ENCODE results near the gene PEMT. TPM values are rescaled to one million over a fixed set of nuclear protein-coding genes. Genes with fewer than 3 reads are reported as not detected.

Gene PEMT
- total and polyA plus RNA-seq, 3 experiments from 2014 or later: 31.9 to 42.1 (median 34.6) TPM

DNA sequence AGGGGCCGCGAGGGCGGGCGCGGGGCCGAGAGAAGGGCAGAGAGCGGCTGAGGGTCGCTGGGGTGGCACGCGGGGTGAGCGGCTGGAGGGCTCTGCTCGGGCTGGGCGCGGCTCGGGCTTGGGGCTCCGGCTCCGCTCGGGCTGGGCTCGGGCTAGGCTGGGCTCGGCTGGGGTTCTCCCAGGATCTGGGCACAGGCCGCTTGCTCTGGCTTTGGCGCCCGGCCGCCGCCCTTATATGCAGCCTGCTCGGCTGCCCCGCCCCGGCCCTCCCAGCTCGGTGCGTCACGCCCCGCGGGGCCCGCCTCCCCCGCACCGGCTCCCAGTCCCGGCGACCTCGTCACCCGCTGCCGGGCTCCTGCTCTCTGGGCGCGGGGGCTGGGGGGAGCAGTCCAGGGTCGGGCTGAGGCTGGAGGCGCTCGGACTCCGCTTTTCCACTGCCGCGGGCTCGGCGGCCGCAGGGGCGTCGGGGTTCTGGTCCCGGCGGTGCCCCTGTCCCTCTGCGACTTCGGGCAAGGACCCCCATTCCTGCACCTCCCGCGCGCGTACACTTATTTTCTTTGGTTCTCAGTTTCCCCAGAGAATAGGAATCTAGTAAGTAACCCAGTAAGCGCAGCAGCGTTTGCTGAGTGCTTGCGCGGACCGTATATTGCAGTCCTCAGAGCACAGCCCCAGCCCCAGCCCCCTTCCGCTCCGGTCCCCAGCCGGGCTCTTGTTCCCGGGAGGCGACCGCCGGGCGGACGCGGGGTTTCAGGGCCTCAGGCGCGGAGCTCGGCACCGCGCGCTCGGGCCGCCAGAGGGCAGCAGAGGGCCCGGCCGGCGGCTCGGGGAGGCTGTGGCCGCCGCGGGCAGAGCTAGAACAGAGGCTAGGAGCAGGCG lies 95.1 kb downstream of the PEMT start, which contains the start of gene RASD1:
TSS of gene RASD1 (minus strand) at position 207 of the 876 bp plus-strand sequence. CDS start 214 bp downstream, outside the sequence.
- peak; percentile 70 to 82 (median 77) for DNase-seq
- Histone ChIP-seq H3K4me1 (ENCODE audit: insufficient read depth, low read length) (peaks cover 10% of the 10 kb centered on the region), H3K27ac (ENCODE audit: low read depth, low read length) (no peak within 1 kb of the TSS), H3K9me3 (ENCODE audit: low read length) (no peaks in the 10 kb centered on the region), H3K27me3 (ENCODE audit: insufficient read depth, low read length, poor library complexity, severe bottlenecking) (no peaks in the 10 kb centered on the region), H3K4me3 (ENCODE audit: low read length) (peak within 1 kb of the TSS; percentile 63), H3K36me3 (ENCODE audit: insufficient read depth, low read length) (no peaks in the 10 kb centered on the region)
- CTCF ChIA-PET: interaction anchor here (0.5 to 3.6 kb wide), 40 partner anchors 9 to 1266 kb away, joined by 3 to 71 read pairs (median 4); partner anchors contain the start of gene PEMT
- Mint-ChIP-seq H3K27me3 (peaks cover 5 to 7% of the 10 kb centered on the region in 2 donors), H3K9me3 (no peaks in the 10 kb centered on the region), H3K4me1 (peaks cover 11 to 25% (median 11%) of the 10 kb centered on the region in 3 donors), H3K36me3 (peaks cover 0 to 14% (median 0%) of the 10 kb centered on the region in 3 donors), H3K27ac (peak within 1 kb of the TSS in 4 of 8 donors; percentile 16 to 84 (median 76)), H3K4me3 (peak within 1 kb of the TSS; percentile 76 to 92 (median 85))
- POLR2A ChIA-PET: interaction anchor here (0.6 to 1.1 kb wide), 4 partner anchors 9 to 146 kb away, joined by 3 to 5 read pairs (median 4); no protein-coding TSS in a partner anchor

GRCh38 chr17:17495536-17496188 lies 95.8 kb downstream of the PEMT start:
- CTCF ChIA-PET: interaction anchor here (1.1 to 3.6 kb wide), 19 partner anchors 9 to 537 kb away, joined by 3 to 71 read pairs (median 5); no protein-coding TSS in a partner anchor
- Histone ChIP-seq H3K4me3 (ENCODE audit: low read length) (peak overlapping the region; percentile 60), H3K27me3 (ENCODE audit: insufficient read depth, low read length, poor library complexity, severe bottlenecking) (no peaks in the 10 kb centered on the region), H3K27ac (ENCODE audit: low read depth, low read length) (no peak overlapping the region), H3K9me3 (ENCODE audit: low read length) (no peaks in the 10 kb centered on the region), H3K4me1 (ENCODE audit: insufficient read depth, low read length) (peaks cover 10% of the 10 kb centered on the region), H3K36me3 (ENCODE audit: insufficient read depth, low read length) (no peaks in the 10 kb centered on the region)
- peak overlapping the region; percentile 76 to 92 (median 85) for H3K4me3 Mint-ChIP-seq
- peak overlapping the region in 4 of 8 donors; percentile 16 to 77 (median 74) for H3K27ac Mint-ChIP-seq
- POLR2A ChIA-PET: interaction anchor here (0.6 kb wide), 1 partner anchor 104 kb away, joined by 3 read pairs; no protein-coding TSS in a partner anchor
- H3K27me3 Mint-ChIP-seq: peaks cover 5 to 7% of the 10 kb centered on the region in 2 donors
- peaks cover 11 to 25% (median 11%) of the 10 kb centered on the region in 3 donors for H3K4me1 Mint-ChIP-seq
- no peaks in the 10 kb centered on the region for H3K9me3 Mint-ChIP-seq
- H3K36me3 Mint-ChIP-seq: peaks cover 0 to 22% (median 2%) of the 10 kb centered on the region in 3 donors
- DNase-seq: peak in 2 of 5 donors; percentile 13 to 51

DNA sequence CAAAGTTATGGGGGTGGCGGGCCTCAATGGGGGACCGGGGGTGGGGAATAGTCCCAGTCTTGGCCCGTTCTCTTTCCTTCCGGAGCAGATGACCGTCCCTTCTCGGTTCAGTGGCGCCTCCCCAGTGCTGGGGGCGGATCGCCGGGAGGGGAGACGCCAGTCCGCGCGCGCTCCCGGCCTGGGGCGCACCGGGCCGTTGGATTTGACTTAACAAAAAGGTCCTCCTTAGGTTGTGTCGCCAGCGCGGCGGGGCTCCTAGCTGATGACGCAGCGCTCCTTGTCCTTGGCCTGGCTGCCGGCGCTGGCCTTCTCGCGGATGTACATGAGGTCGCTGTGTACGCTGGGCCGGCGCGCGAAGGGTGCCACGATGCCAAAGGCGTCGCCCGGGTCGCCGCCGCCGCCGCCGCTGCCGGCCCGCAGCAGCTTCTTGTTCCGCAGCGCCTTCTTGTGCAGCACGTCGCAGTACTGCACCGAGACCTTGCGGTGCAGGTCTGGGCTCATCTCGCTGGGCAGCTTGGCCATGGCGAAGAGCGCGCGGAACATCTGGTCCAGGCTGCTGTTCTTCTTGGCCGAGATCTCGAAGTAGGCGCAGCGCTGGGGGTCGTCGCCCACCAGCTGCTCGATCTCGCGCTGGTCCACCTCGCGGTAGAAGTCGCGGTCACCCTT lies 96.5 kb downstream of the PEMT start:
- H3K27me3 Mint-ChIP-seq: peaks cover 5 to 7% of the 10 kb centered on the region in 2 donors
- ChIA-PET POLR2A (no interaction called here), CTCF (interaction anchor here (1.1 to 3.6 kb wide), 7 partner anchors 13 to 146 kb away, joined by 4 to 71 read pairs (median 4); no protein-coding TSS in a partner anchor)
- no peak overlapping the region for H3K27ac ChIP-seq (ENCODE audit: low read depth, low read length)
- no peaks in the 10 kb centered on the region for H3K9me3 Mint-ChIP-seq
- H3K4me3 Mint-ChIP-seq: peak overlapping the region; percentile 76 to 92 (median 85)
- no peaks in the 10 kb centered on the region for H3K9me3 ChIP-seq (ENCODE audit: low read length)
- peak overlapping the region in 3 of 8 donors; percentile 16 to 77 (median 75) for H3K27ac Mint-ChIP-seq
- peak in 2 of 5 donors; percentile 12 to 46 for DNase-seq
- H3K36me3 ChIP-seq (ENCODE audit: insufficient read depth, low read length): no peaks in the 10 kb centered on the region
- peaks cover 11 to 25% (median 11%) of the 10 kb centered on the region in 3 donors for H3K4me1 Mint-ChIP-seq
- H3K4me1 ChIP-seq (ENCODE audit: insufficient read depth, low read length): peaks cover 10% of the 10 kb centered on the region
- H3K27me3 ChIP-seq (ENCODE audit: insufficient read depth, low read length, poor library complexity, severe bottlenecking): no peaks in the 10 kb centered on the region
- H3K4me3 ChIP-seq (ENCODE audit: low read length): peak overlapping the region; percentile 60
- peaks cover 0 to 25% (median 2%) of the 10 kb centered on the region in 3 donors for H3K36me3 Mint-ChIP-seq

GRCh38 chr17:17494499-17494869 lies 97.0 kb downstream of the PEMT start:
- H3K9me3 Mint-ChIP-seq: no peaks in the 10 kb centered on the region
- no peak overlapping the region for H3K4me3 ChIP-seq (ENCODE audit: low read length)
- peaks cover 10% of the 10 kb centered on the region for H3K4me1 ChIP-seq (ENCODE audit: insufficient read depth, low read length)
- peaks cover 5 to 7% of the 10 kb centered on the region in 2 donors for H3K27me3 Mint-ChIP-seq
- ChIA-PET CTCF (interaction anchor here (3.6 kb wide), 1 partner anchor 146 kb away, joined by 71 read pairs; no protein-coding TSS in a partner anchor), POLR2A (no interaction called here)
- DNase-seq: no peak
- peaks cover 0 to 28% (median 4%) of the 10 kb centered on the region in 3 donors for H3K36me3 Mint-ChIP-seq
- H3K27me3 ChIP-seq (ENCODE audit: insufficient read depth, low read length, poor library complexity, severe bottlenecking): no peaks in the 10 kb centered on the region
- peaks cover 11 to 25% (median 11%) of the 10 kb centered on the region in 3 donors for H3K4me1 Mint-ChIP-seq
- H3K27ac ChIP-seq (ENCODE audit: low read depth, low read length): no peak overlapping the region
- H3K9me3 ChIP-seq (ENCODE audit: low read length): no peaks in the 10 kb centered on the region
- peak overlapping the region in 1 of 8 donors; percentile 24 for H3K27ac Mint-ChIP-seq
- H3K36me3 ChIP-seq (ENCODE audit: insufficient read depth, low read length): no peaks in the 10 kb centered on the region
- peak overlapping the region in 5 of 7 donors; percentile 32 to 56 (median 44) for H3K4me3 Mint-ChIP-seq

DNA sequence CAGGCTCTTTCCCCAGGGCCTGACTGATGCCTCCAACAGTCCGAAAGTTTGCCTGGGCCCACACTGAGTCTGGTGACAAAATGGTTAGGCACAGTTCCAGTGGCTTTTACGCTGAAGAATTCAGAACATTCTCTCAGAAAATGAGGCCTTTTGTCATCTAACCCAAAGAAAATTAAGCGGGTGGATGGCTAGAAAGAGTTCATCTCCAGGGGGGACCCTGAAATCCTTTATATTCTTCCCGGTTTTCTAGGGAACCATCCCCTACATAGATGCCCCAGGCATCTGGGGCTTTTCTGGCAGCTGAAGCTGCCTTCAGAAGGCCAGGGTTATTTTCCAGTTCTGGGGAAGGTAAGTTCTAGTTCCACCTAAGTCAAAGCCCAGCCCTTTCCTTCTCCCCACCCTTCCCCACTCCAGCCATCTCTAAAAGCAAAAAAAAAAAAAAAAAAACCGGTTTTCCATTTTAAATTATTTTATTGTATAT lies 97.5 kb downstream of the PEMT start:
- no peaks in the 10 kb centered on the region for H3K9me3 Mint-ChIP-seq
- Histone ChIP-seq H3K36me3 (ENCODE audit: insufficient read depth, low read length) (no peaks in the 10 kb centered on the region), H3K4me1 (ENCODE audit: insufficient read depth, low read length) (peaks cover 10% of the 10 kb centered on the region), H3K27me3 (ENCODE audit: insufficient read depth, low read length, poor library complexity, severe bottlenecking) (no peaks in the 10 kb centered on the region), H3K4me3 (ENCODE audit: low read length) (no peak overlapping the region), H3K27ac (ENCODE audit: low read depth, low read length) (no peak overlapping the region), H3K9me3 (ENCODE audit: low read length) (no peaks in the 10 kb centered on the region)
- ChIA-PET POLR2A (no interaction called here), CTCF (no interaction called here)
- H3K4me1 Mint-ChIP-seq: peaks cover 11 to 25% (median 11%) of the 10 kb centered on the region in 3 donors
- DNase-seq: no peak
- H3K36me3 Mint-ChIP-seq: peaks cover 0 to 32% (median 4%) of the 10 kb centered on the region in 3 donors
- peaks cover 5 to 7% of the 10 kb centered on the region in 2 donors for H3K27me3 Mint-ChIP-seq
- peak overlapping the region in 1 of 8 donors; percentile 57 for H3K27ac Mint-ChIP-seq
- peak overlapping the region in 3 of 7 donors; percentile 6 to 46 (median 45) for H3K4me3 Mint-ChIP-seq

DNA sequence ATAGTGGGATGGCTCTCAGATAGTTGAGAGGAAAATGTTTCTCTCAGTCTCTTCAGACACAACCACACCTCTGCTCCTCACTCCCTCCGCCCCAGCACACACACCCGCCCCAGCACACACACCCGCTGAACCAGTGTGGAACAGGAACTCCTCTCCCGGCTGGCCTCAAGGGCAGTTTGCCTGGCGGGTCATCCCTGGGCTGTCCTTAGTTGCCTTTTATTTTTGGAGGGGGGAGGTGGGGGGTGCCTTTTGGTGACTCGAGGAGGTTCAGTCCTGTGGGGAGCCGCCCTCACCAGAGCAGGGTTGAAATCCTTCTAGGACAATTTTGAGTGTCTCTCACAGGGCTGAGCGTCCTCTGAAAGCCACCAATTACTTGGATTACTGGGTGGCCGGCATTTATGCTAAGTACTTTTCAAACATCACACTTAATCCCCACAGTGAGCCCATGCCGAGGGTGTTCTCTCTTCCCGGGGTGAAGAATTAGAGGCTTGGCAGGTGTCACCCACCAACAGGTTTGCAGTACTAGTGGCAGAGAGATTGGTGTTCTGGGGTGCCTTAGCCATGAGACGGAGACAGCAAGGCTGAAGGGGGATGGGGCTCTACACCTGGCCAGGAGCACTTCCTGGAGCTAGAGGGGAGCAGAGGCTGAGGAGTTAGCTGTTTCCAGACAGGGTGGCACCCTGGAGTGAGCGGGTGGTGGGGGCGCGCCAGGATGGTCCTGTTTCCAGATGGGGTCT lies 98.1 kb downstream of the PEMT start:
- ChIA-PET POLR2A (no interaction called here), CTCF (no interaction called here)
- H3K4me1 Mint-ChIP-seq: peaks cover 11 to 25% (median 11%) of the 10 kb centered on the region in 3 donors
- H3K27me3 Mint-ChIP-seq: peaks cover 5 to 7% of the 10 kb centered on the region in 2 donors
- no peaks in the 10 kb centered on the region for H3K9me3 Mint-ChIP-seq
- no peaks in the 10 kb centered on the region for H3K36me3 ChIP-seq (ENCODE audit: insufficient read depth, low read length)
- H3K4me1 ChIP-seq (ENCODE audit: insufficient read depth, low read length): peaks cover 10% of the 10 kb centered on the region
- H3K4me3 ChIP-seq (ENCODE audit: low read length): no peak overlapping the region
- H3K4me3 Mint-ChIP-seq: peak overlapping the region in 2 of 7 donors; percentile 37 to 77
- no peaks in the 10 kb centered on the region for H3K9me3 ChIP-seq (ENCODE audit: low read length)
- DNase-seq: no peak
- peak overlapping the region in 1 of 8 donors; percentile 50 for H3K27ac Mint-ChIP-seq
- H3K36me3 Mint-ChIP-seq: peaks cover 0 to 35% (median 4%) of the 10 kb centered on the region in 3 donors
- no peaks in the 10 kb centered on the region for H3K27me3 ChIP-seq (ENCODE audit: insufficient read depth, low read length, poor library complexity, severe bottlenecking)
- no peak overlapping the region for H3K27ac ChIP-seq (ENCODE audit: low read depth, low read length)

DNA sequence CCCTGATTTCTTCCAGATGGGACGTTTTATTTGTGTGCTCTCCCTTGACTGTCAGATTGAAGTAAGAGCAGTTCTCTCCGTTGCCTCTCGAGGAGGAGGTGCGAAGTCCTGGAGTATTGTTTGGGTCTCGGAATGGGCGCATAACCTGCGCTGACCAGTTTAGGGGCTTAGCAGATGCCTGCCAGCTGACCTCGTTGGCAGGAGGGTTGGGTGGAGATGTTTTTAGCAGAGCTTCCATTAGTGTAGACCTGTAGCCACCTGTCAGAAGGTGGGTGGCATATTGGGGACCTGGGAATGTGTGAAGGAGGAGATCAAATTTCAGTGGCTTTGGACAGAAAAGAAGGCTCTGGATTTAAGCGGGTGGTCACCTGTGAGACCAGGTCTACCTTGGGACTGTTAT lies 98.9 kb downstream of the PEMT start:
- Histone ChIP-seq H3K36me3 (ENCODE audit: insufficient read depth, low read length) (peaks cover 6% of the 10 kb centered on the region), H3K4me3 (ENCODE audit: low read length) (no peak overlapping the region), H3K4me1 (ENCODE audit: insufficient read depth, low read length) (peaks cover 10% of the 10 kb centered on the region), H3K9me3 (ENCODE audit: low read length) (no peaks in the 10 kb centered on the region), H3K27ac (ENCODE audit: low read depth, low read length) (no peak overlapping the region), H3K27me3 (ENCODE audit: insufficient read depth, low read length, poor library complexity, severe bottlenecking) (no peaks in the 10 kb centered on the region)
- Mint-ChIP-seq H3K4me3 (no peak overlapping the region), H3K4me1 (peaks cover 11 to 25% (median 14%) of the 10 kb centered on the region in 3 donors), H3K27me3 (peaks cover 5 to 7% of the 10 kb centered on the region in 2 donors), H3K9me3 (no peaks in the 10 kb centered on the region), H3K36me3 (peaks cover 4 to 42% (median 6%) of the 10 kb centered on the region in 3 donors), H3K27ac (no peak overlapping the region)
- ChIA-PET POLR2A (no interaction called here), CTCF (no interaction called here)
- no peak for DNase-seq
